GM23338 (cell line): Measurements from ENCODE around the gene DDX5.

ENCODE experiments used
- CREB1 ChIP-seq: fragments of 250-450 bp; sonication (Bioruptor Pico); IDR thresholded peaks from 2 replicates; pipeline ENCODE4 v1.5.0; 2020; ENCODE audit warnings: low read depth, mild to moderate bottlenecking, moderate library complexity
- EZH2 ChIP-seq: fragments of 200-600 bp; sonication (generic); IDR thresholded peaks from one replicate; pipeline ENCODE4 v1.8.0; 2017; ENCODE audit warnings: antibody characterized with exemption, mild to moderate bottlenecking, low read depth; ENCODE audit not compliant: unreplicated experiment
- EZH2phosphoT487 ChIP-seq: fragments of 200-600 bp; sonication (generic); IDR thresholded peaks from one replicate; pipeline ENCODE4 v1.8.1; 2018; ENCODE audit warnings: antibody characterized with exemption; ENCODE audit not compliant: unreplicated experiment
- JUNB ChIP-seq: IDR thresholded peaks from one replicate; pipeline ENCODE4 v1.6.1; 2016; ENCODE audit warnings: antibody characterized with exemption; ENCODE audit not compliant: unreplicated experiment
- NANOG ChIP-seq: IDR thresholded peaks from 2 replicates; pipeline ENCODE4 v1.6.1; 2016; ENCODE audit warnings: antibody characterized with exemption, borderline replicate concordance
- POLR2AphosphoS5 ChIP-seq: IDR thresholded peaks from 2 replicates; pipeline ENCODE4 v1.6.1; 2016; ENCODE audit warnings: antibody characterized with exemption, low read depth
- STAT1 ChIP-seq: IDR thresholded peaks from one replicate; pipeline ENCODE4 v1.6.1; 2016; ENCODE audit warnings: antibody characterized with exemption; ENCODE audit not compliant: unreplicated experiment
- TF ChIP-seq, protein P1 (sequence below), 2 experiments: fragments of 200-600 bp in 1 of 2; sonication (generic) in 1 of 2; conservative IDR thresholded peaks; 2 replicates each; pipeline versions ENCODE4 v1.5.1 to v1.6.1; 2016 to 2017; ENCODE audit warnings: antibody characterized with exemption in 2 of 2, low read depth in 2 of 2, mild to moderate bottlenecking in 2 of 2, moderate library complexity in 1 of 2
- TF ChIP-seq, protein P2 (sequence below): IDR thresholded peaks from one replicate; pipeline ENCODE4 v1.6.1; 2018; ENCODE audit warnings: antibody characterized with exemption; ENCODE audit not compliant: unreplicated experiment
- TF ChIP-seq, protein P3 (sequence below): IDR thresholded peaks from 2 replicates; pipeline ENCODE4 v1.6.1; 2016; ENCODE audit warnings: antibody characterized with exemption
- TF ChIP-seq, protein P4 (sequence below): fragments of 250-450 bp; sonication (Bioruptor Pico); IDR thresholded peaks from 2 replicates; pipeline ENCODE4 v1.5.0; 2020; ENCODE audit warnings: mild to moderate bottlenecking, moderate library complexity

DNA sequence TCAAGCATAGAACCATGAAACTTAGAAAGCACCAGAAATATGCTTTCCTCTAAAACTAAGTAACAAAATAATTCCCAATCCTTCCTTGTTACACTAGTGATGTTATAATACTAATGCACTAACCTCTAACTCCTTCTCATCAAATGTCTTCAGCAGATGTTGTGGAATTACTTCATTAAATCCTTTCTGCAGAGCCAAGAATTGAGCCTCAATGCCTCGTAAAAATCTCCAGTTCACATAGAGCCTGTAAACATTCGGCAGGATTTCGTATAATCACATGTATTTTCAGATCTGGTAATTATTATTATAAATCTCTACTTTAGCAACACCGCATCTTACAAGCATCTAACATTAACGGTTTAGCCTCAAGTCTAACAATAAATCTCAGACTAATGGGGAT, 45.4 kb upstream of the DDX5 start:
- TF ChIP-seq POLR2AphosphoS5 = no peak
- TF ChIP-seq, protein P1, sequence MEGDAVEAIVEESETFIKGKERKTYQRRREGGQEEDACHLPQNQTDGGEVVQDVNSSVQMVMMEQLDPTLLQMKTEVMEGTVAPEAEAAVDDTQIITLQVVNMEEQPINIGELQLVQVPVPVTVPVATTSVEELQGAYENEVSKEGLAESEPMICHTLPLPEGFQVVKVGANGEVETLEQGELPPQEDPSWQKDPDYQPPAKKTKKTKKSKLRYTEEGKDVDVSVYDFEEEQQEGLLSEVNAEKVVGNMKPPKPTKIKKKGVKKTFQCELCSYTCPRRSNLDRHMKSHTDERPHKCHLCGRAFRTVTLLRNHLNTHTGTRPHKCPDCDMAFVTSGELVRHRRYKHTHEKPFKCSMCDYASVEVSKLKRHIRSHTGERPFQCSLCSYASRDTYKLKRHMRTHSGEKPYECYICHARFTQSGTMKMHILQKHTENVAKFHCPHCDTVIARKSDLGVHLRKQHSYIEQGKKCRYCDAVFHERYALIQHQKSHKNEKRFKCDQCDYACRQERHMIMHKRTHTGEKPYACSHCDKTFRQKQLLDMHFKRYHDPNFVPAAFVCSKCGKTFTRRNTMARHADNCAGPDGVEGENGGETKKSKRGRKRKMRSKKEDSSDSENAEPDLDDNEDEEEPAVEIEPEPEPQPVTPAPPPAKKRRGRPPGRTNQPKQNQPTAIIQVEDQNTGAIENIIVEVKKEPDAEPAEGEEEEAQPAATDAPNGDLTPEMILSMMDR (conservative IDR thresholded peaks at IDR 0.05; ENCODE audit: low read depth in 2 of 2) = no peak
- TF ChIP-seq, protein P2, sequence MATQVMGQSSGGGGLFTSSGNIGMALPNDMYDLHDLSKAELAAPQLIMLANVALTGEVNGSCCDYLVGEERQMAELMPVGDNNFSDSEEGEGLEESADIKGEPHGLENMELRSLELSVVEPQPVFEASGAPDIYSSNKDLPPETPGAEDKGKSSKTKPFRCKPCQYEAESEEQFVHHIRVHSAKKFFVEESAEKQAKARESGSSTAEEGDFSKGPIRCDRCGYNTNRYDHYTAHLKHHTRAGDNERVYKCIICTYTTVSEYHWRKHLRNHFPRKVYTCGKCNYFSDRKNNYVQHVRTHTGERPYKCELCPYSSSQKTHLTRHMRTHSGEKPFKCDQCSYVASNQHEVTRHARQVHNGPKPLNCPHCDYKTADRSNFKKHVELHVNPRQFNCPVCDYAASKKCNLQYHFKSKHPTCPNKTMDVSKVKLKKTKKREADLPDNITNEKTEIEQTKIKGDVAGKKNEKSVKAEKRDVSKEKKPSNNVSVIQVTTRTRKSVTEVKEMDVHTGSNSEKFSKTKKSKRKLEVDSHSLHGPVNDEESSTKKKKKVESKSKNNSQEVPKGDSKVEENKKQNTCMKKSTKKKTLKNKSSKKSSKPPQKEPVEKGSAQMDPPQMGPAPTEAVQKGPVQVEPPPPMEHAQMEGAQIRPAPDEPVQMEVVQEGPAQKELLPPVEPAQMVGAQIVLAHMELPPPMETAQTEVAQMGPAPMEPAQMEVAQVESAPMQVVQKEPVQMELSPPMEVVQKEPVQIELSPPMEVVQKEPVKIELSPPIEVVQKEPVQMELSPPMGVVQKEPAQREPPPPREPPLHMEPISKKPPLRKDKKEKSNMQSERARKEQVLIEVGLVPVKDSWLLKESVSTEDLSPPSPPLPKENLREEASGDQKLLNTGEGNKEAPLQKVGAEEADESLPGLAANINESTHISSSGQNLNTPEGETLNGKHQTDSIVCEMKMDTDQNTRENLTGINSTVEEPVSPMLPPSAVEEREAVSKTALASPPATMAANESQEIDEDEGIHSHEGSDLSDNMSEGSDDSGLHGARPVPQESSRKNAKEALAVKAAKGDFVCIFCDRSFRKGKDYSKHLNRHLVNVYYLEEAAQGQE = no peak
- TF ChIP-seq CREB1 (CRISPR knock-in tag) = no peak
- TF ChIP-seq JUNB = no peak
- TF ChIP-seq EZH2phosphoT487 = no peak
- no peak for TF ChIP-seq EZH2
- TF ChIP-seq NANOG = no peak
- TF ChIP-seq, protein P3, sequence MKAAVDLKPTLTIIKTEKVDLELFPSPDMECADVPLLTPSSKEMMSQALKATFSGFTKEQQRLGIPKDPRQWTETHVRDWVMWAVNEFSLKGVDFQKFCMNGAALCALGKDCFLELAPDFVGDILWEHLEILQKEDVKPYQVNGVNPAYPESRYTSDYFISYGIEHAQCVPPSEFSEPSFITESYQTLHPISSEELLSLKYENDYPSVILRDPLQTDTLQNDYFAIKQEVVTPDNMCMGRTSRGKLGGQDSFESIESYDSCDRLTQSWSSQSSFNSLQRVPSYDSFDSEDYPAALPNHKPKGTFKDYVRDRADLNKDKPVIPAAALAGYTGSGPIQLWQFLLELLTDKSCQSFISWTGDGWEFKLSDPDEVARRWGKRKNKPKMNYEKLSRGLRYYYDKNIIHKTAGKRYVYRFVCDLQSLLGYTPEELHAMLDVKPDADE = no peak
- TF ChIP-seq STAT1 = no peak
- TF ChIP-seq, protein P4, sequence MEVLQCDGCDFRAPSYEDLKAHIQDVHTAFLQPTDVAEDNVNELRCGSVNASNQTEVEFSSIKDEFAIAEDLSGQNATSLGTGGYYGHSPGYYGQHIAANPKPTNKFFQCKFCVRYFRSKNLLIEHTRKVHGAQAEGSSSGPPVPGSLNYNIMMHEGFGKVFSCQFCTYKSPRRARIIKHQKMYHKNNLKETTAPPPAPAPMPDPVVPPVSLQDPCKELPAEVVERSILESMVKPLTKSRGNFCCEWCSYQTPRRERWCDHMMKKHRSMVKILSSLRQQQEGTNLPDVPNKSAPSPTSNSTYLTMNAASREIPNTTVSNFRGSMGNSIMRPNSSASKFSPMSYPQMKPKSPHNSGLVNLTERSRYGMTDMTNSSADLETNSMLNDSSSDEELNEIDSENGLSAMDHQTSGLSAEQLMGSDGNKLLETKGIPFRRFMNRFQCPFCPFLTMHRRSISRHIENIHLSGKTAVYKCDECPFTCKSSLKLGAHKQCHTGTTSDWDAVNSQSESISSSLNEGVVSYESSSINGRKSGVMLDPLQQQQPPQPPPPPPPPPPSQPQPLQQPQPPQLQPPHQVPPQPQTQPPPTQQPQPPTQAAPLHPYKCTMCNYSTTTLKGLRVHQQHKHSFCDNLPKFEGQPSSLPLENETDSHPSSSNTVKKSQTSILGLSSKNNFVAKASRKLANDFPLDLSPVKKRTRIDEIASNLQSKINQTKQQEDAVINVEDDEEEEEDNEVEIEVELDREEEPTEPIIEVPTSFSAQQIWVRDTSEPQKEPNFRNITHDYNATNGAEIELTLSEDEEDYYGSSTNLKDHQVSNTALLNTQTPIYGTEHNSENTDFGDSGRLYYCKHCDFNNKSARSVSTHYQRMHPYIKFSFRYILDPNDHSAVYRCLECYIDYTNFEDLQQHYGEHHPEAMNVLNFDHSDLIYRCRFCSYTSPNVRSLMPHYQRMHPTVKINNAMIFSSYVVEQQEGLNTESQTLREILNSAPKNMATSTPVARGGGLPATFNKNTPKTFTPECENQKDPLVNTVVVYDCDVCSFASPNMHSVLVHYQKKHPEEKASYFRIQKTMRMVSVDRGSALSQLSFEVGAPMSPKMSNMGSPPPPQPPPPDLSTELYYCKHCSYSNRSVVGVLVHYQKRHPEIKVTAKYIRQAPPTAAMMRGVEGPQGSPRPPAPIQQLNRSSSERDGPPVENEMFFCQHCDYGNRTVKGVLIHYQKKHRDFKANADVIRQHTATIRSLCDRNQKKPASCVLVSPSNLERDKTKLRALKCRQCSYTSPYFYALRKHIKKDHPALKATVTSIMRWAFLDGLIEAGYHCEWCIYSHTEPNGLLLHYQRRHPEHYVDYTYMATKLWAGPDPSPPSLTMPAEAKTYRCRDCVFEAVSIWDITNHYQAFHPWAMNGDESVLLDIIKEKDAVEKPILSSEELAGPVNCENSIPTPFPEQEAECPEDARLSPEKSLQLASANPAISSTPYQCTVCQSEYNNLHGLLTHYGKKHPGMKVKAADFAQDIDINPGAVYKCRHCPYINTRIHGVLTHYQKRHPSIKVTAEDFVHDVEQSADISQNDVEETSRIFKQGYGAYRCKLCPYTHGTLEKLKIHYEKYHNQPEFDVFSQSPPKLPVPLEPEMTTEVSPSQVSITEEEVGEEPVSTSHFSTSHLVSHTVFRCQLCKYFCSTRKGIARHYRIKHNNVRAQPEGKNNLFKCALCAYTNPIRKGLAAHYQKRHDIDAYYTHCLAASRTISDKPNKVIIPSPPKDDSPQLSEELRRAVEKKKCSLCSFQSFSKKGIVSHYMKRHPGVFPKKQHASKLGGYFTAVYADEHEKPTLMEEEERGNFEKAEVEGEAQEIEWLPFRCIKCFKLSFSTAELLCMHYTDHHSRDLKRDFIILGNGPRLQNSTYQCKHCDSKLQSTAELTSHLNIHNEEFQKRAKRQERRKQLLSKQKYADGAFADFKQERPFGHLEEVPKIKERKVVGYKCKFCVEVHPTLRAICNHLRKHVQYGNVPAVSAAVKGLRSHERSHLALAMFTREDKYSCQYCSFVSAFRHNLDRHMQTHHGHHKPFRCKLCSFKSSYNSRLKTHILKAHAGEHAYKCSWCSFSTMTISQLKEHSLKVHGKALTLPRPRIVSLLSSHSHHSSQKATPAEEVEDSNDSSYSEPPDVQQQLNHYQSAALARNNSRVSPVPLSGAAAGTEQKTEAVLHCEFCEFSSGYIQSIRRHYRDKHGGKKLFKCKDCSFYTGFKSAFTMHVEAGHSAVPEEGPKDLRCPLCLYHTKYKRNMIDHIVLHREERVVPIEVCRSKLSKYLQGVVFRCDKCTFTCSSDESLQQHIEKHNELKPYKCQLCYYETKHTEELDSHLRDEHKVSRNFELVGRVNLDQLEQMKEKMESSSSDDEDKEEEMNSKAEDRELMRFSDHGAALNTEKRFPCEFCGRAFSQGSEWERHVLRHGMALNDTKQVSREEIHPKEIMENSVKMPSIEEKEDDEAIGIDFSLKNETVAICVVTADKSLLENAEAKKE (CRISPR knock-in tag) = no peak
